GM10847 (cell line): ENCODE measurements around the gene RHOT1.

Experiments used
- POLR2A ChIP-seq: IDR thresholded peaks from 2 replicates; pipeline ENCODE4 v1.6.1; 2011; ENCODE audit not compliant: insufficient read length; ENCODE audit errors: extremely low read depth

The RHOT1 gene

GRCh38 chr17:32124985-32125847, 17.1 kb upstream of the RHOT1 start:
- no peak for TF ChIP-seq POLR2A

DNA sequence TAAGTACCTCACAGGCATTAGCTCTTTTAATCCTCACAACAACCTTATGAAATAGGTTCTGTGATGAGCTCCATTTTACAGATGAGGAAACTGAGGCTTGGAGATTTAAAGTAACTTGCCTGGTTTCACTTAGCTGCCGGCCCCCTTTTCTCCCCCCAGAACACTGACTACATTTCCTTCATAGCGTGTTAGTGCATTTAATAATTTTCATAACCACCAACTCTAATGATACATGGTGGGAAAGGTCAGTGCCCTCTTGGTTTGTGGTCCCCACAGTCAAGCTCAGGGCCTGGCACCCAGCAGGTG, 16.5 kb upstream of the RHOT1 start:
- no peak for TF ChIP-seq POLR2A

GRCh38 chr17:32126325-32126724, 16.0 kb upstream of the RHOT1 start:
- no peak for TF ChIP-seq POLR2A

DNA sequence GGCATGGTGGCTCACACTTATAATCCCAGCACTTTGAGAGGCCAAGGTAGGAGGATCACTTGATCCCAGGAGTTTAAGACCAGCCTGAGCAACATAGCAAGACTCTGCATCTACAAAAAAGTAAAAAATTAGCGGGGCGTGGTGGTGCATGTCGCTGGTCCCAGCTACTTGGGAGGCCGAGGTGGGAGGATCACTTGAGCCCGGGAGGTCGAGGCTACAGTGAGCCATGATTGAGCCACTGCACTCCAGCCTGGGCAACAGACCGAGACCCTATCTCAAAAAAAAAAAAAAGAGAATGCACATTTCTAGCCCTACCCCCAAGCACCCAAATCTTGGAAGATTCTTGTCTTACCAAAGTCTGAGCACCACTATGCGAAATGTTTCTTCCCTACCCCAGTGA, 15.6 kb upstream of the RHOT1 start:
- TF ChIP-seq POLR2A, result no peak

GRCh38 chr17:32127158-32127897, 15.0 kb upstream of the RHOT1 start:
- TF ChIP-seq POLR2A, result peak; percentile 68

DNA sequence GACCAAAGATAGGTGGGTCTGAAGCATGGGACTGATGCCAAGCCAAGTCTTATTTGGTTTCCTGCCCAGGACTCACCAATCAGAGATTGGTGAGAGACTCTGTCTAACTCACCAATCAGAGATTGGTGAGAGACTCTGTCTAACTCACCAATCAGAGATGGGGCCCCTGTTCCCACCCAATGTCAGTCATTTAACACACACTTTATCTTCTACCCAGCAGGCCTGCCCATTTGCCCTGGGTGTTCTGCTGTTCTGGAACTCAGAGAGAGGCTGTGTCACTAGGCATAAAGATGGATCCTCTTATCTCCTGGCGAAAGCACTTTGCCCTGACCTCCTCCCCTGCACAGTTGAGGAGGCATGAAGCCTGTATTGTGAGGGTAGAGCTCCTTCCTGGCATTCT, 5.4 kb upstream of the RHOT1 start:
- no peak for TF ChIP-seq POLR2A

GRCh38 chr17:32141258-32141657, 1.0 kb upstream of the RHOT1 start:
- TF ChIP-seq POLR2A, result no peak

DNA sequence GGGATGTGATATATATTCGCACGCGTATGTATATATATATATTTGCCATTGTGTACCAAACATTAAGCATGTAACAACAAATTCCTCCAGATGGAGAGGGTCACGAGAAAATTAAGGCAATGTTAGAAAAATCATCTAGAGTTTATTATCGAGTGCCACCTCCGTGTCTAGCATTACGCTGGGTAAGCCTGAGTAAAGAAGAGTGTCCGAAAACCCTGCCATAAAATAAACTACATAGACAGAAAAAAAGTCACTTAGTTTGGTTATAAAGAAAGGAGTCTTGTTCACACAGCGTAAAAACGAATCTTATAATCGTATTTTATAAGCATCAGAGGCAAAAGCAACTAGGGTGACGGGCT, 644 bp upstream of the RHOT1 start:
- TF ChIP-seq POLR2A, result no peak

GRCh38 chr17:32142857-32143526, 690 bp downstream of the RHOT1 start:
- no peak for TF ChIP-seq POLR2A

DNA sequence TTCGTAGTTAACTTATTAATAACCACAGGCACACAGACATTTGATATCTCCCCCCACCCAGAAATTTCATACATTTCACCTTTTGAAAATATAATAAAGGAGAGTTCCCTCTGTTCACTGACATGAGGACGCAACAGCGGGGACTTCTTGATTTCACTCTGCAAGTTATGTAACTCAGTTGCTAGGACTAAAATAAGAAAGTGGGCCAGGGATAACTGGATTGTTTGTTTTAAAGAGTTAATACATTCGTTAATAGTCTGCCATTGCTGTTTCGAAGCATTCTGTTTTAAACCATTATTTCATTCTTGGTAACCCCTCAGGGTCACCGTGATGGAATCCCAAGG, 1.2 kb downstream of the RHOT1 start:
- TF ChIP-seq POLR2A, result no peak

DNA sequence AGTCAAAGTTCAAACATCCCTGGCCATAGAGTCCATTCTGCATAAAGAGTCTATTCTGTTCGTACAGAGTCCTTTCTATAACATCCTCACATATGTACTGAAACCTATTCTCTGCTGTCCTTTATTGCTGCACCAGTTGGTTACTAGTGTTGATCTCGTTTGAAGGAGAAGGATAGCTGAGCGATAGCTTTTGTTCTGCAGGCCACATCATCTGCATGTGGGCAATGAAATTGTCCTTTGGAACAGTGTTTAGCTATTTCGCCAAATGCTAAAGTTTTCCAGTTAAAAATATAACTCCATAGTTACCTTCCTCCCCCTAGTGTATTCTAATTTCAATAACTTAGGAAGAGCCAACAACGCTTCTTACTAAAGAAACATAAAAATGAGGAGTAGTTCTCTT, 6.0 kb downstream of the RHOT1 start:
- TF ChIP-seq POLR2A, result no peak

DNA sequence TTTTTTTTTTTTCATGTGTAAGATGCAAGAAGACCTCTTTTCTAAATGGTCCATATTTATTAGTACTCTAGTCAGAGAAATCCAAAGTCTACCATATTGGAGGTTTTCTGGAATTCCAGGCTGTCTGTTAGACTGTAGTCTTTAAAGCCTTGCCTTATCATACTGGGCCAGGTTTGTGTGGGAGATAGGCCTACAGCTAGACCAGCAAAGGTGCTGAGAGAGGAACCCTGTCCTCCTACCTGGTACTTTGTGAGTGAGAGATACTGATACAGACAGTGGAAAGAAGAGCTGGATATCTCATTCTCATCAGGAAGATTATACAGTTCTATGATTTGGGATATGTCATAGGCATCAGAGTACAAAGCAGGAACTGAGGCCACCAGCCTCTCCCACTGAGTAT, 8.1 kb downstream of the RHOT1 start:
- TF ChIP-seq POLR2A, result no peak

DNA sequence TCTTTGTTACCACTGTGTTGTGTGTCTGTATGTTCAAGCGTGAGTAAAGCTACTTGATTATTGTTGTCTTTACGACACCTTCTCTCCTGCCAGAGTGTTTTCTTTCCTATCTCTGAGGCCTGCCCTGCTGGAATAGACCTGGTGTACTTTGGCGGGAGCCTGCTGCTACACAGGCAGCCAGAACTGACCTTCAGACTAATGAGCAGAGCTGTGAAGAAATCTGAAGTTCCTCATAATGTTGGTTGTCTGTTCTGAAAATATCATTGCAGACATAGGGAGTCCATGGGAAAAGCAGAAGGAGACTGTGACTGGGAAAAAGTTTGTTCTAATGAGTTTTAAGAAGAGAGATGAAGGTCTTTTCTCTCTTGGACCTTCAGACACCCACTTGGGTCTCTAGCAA, 9.8 kb downstream of the RHOT1 start:
- TF ChIP-seq POLR2A, result no peak

GRCh38 chr17:32155896-32156295, 13.6 kb downstream of the RHOT1 start:
- TF ChIP-seq POLR2A, result no peak

DNA sequence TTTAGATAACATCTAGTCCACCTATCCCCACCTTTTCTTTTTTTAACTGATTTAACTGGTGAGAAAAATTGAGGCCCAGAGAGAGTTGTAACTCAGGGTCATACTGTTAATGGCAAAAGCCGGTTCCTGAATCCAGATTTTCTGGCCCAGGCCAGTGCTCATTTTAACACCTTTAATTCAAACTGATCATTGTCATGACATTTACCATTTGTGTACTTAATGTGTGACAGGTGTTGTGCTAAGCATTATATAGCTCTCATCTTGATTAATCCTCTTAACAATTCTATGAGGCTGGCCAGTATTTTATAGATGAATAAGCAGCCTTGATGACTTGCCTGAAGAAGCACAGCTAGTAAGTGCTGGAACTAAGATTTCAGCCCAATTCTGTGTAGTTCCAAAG, 14.4 kb downstream of the RHOT1 start:
- no peak for TF ChIP-seq POLR2A

- TF ChIP-seq POLR2A, result no peak
Measured at GRCh38 chr17:32157225-32157624, 14.9 kb downstream of the RHOT1 start.
